Pulmonary artery endothelial cell (primary cell): ENCODE data around the gene FOXN4. TPM values are rescaled to one million over a fixed set of nuclear protein-coding genes. Genes with fewer than 3 reads are reported as not detected.

ENCODE experiments used
- DNase-seq: peaks from one replicate; pipeline ENCODE4 v3.0.0-alpha.2; 2011; ENCODE audit warnings: low read depth, low spot score
- total RNA-seq: library from RNA; depleted of rRNA; stranded (reverse); fragments of >200 nt; gene quantifications from 2 replicates; pipeline ENCODE4 v1.2.3, GENCODE V29; 2014

FOXN4 gene
- total RNA-seq, 1 donor from 2014 or later = not detected

DNA sequence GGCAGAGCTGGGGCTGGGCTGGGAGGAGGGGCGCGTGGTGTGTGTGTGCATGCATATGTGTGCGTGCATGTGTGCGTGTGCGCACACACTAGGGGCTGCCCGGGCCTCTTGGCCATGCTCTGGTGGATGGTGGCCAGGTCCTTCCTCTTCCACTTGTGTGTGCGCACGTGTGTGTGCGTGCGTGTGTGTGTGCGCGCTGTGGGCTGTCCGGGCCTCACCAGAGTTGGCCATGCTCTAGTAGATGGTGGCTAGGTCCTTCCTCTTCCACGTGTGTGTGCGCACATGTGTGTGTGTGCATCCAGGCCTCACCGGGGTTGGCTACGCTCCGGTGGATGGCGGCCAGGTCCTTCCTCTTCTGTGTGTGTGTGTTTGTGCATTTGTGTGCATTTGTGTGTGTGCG is 24.7 kb downstream of the FOXN4 start:
- no peak for DNase-seq

- no peak for DNase-seq
These were observed 27.6 kb downstream of the FOXN4 start for GRCh38 chr12:109281452-109281851.

- DNase-seq = no peak
These were observed 29.6 kb downstream of the FOXN4 start for GRCh38 chr12:109279525-109279924.

GRCh38 chr12:109278912-109279311 is 30.2 kb downstream of the FOXN4 start:
- no peak for DNase-seq

- DNase-seq = no peak
These were observed 31.0 kb downstream of the FOXN4 start for GRCh38 chr12:109277899-109278762.

DNA sequence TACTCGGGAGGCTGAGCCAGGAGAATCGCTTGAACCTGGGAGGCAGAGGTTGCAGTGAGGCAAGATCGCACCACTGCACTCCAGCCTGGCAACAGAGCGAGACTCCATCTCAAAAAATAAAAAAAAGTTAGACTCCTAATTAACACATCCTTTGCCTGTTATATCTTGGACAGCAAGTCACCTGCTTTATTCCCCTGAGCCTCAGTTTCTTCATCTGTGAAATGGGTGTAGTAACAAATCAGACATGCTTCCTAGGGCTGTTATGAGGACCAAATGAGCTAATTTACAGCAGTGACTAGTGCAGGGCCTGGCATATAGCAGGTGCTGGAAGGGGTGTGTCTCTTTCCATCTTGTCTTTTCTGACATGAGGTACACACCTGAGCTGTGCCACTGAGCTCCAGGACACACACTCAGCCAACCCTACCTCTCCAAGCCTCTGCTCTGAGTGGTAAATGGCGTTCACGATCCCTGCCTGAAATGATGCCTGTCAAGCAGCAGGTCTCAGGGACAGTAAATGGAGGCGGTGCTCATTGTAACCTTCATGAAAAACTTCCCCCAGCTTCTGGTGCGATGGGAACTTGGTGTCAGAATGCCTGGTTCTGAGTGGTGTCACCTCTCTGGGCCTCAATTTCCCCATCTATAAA is 31.7 kb downstream of the FOXN4 start:
- DNase-seq = no peak

DNA sequence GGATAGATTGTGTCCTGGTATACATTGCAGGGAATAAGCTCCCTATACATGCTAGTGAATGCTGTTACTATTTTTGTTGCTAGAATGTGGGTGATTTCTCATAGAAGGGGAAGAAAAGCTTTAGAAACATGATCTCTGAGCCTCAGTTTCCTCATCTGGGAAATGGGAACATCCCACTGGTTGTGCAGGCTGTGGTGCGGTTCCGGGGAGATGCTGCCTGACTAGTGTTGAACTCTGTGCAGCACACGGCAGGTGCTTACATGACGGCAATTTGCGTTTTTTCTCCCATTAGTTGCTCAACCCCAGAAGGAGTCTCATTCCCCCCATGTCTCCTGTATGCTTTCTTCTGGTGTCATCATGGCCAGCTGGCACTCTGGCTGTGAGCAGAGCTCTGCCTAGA is 32.9 kb downstream of the FOXN4 start:
- no peak for DNase-seq

GRCh38 chr12:109275173-109275572 is 33.9 kb downstream of the FOXN4 start:
- no peak for DNase-seq

DNA sequence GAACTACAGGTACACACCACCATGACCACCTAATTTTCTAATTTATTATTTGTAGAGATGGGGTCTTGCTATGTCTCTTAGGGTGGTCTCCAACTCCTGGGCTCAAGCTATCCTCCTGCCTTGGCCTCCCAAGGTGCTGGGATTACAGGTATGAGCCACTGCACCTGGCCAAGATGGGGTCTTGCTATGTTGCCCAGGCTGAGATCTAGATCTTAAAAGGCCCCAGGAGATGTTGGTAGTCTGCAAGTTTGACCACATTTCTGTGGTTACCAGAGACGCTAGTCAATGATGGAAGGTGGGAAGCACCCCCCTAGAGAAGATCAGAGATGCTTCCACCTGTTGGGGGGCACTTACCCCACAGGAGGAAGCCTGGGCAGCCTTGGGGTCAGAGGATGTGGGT is 34.7 kb downstream of the FOXN4 start:
- DNase-seq = no peak

DNA sequence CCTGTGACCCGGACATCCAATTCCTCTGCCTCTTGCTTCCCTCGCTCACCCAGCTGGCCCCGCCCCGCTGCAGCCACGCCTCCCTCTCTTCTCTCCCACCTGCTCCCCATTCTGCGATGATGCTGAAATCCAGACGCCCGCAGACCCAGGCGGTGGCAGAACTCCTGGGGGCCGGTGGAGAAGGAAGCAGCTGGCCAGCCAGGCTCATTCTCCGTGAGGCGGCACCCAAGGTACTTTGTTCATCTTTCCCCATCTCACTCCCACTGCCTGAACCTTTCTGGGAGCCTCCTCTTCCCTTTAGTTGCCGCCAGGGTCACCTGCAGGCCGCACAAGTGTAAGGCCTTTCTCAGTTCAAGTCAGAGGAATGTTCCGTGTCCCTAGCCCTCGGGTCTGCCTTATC is 35.7 kb downstream of the FOXN4 start:
- no peak for DNase-seq

DNA sequence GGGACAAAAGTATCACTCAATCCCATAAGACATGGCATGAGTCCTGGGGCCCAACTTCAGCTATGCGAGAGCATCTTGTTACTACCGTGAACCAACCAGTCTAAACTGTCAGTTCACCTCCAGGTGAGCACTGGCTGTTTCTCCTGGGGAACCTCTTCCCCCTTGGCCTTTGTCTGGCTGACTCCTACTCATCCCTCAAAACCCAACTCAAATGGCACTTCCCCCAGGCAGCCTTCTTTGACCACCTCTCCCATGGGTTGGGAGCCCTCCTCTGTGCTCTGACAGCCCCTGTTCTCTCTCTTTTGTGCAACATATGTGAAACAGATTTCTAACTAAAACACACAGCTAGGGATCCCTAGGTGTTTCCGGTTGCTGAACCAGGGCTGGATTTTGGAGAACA is 37.7 kb downstream of the FOXN4 start:
- DNase-seq = no peak

DNA sequence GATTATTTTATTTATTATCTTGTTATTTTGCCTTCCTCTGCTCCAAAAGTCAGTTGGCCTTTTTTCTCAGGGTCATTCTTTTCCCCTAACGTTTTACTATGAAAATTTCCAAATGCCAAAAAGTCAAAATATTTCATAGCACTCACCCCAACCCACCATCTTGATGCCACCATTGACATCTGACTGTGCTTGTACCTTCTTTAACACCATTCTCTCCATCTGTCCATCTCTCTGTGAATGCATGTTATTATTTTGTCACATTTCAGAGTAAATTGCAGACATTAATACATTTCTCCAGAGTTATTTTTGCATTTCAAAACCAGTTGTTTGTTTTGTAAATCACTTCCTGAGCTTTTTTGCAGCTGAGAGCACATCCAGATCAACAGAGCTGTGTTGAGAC is 38.6 kb downstream of the FOXN4 start:
- DNase-seq = no peak

DNA sequence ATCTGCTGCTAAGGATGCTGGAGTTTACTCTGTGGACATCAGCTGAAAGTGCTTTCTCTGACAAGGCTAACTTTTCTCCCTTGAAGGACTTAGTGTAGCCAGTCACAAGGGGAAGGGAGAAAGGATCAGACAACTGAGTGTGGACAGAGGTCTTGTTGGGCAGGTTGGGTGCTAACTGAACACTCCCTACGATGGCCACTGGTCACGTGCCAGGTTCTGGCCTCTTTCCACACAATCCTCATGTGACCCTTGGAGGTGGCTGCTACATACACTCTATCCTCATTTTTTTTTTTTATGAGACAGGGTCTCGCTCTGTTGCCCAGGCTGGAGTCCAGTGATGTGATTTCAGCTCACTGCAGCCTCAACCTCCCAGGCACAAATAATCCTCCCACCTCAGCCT is 39.7 kb downstream of the FOXN4 start:
- DNase-seq = no peak

GRCh38 chr12:109268896-109269295 is 40.2 kb downstream of the FOXN4 start:
- no peak for DNase-seq

DNA sequence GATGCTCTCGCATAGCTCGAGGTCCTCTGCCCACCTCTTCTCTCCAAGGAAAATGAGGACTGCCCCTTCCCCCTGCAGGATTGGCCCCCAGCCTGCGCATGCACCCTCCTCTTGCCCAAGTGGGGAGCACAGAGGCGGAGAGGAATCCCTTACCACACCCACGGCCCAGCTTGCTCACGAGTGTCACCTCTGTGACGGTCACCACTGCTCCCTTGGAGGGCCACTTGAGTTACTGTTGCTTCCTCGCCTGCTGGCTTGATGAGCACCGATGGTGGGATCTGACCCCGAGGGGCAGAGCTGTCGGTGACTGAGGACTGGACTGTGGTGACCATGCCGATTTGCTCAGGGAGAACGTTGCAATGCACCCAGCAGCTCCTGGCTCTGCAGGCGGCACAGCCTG is 41.7 kb downstream of the FOXN4 start:
- DNase-seq = no peak

DNA sequence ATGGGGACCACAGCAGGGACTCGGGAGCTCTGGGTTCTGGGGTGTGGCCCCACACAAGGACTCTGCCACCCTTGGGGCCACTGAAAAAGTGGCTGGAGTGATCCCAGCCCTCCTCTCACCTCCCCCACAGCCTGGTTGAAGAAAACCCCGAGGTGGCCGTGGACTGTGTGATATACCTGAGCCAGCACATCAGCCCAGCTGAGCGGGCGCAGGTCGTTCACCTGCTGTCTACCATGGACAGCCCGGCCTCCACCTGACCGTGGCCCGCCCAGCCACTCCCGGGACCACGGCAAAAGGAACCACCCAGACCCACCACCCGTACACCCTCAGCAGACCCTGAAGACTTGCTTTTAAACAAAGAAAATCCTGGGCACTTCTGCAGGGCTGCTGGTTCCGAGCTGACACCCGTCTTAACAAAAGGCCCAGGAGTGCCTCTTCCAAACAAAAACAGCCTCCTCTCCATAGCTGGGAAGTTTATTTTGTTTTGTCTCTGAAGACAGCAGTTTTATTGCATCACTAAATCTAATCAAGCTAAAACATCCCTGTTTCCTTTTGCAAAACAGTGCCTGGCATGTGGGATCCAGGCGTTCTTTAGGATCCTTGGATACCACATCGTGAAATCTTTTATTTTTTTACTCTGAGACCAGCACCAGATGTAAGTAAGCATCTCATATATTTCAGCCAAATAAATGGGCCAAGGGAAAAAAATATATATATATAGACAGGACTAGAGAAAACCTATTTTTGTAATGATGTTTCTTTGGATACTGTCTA is 42.8 kb downstream of the FOXN4 start:
- DNase-seq = no peak

- DNase-seq = no peak
These were observed 44.0 kb downstream of the FOXN4 start for GRCh38 chr12:109264943-109265650.

GRCh38 chr12:109264095-109264942 is 44.8 kb downstream of the FOXN4 start:
- DNase-seq = peak; percentile 3

GRCh38 chr12:109263439-109263838 is 45.6 kb downstream of the FOXN4 start:
- no peak for DNase-seq

DNA sequence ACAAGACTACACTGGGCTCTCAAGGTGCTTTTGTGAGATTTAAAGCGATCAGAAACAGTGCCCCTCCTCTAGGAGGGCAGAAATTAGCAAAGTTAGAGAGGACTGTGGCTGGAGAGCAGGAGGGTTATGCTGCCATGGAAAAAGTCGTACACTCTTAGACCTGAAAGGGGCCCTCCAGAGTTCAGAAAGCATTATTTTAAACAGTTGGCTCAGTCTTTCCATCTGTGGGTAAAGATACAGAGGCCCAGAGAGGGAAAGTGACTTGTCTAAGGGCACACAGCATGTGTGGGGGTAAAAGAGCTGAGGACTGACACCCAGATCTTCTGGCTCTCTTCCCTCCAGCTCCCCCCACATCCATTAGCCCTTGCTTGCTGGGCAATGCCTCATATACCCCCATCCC is 47.1 kb downstream of the FOXN4 start:
- DNase-seq = no peak

DNA sequence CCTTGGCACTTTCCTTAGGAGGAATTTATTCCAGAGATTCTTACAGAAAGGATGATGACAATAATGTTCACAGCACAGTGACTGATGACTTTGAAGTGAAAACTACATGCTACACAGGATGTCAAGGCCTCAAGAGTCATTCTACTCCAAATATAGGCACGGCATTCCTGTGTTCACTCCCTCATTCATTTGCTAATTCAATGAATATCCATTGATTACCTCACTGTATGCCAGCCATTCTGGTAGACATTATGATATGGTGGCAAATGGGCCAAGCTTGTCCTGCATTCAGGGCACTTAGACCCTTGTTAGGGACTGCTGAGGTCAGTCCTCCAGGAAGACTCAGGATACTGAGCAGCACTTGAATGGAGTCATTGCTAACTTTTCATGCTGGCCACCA is 48.0 kb downstream of the FOXN4 start:
- DNase-seq = no peak
